ENCODE results near the gene SEZ6L2. TPM values are rescaled to one million over a fixed set of nuclear protein-coding genes. Genes with fewer than 3 reads are reported as not detected.

Gene SEZ6L2
- total RNA-seq, 1 donor from 2014 or later: 0.21 TPM

GRCh38 chr16:29841631-29842030 is 57.7 kb downstream of the SEZ6L2 start:
- no peak overlapping the region for H3K4me3 ChIP-seq
- intact Hi-C loops (cut with DNase I): no loop called here
- no peak for DNase-seq (ENCODE audit: low spot score in 2 of 2)
- no peaks in the 10 kb centered on the region for H3K27me3 ChIP-seq
- no peak for TF ChIP-seq CTCF (IDR thresholded peaks at IDR 0.05)
- no peaks in the 10 kb centered on the region for H3K4me1 ChIP-seq
- H3K27ac ChIP-seq: no peak overlapping the region
- H3K9me3 ChIP-seq: no peaks in the 10 kb centered on the region
- peaks cover 88 to 89% of the 10 kb centered on the region in 2 donors for H3K36me3 ChIP-seq

GRCh38 chr16:29840240-29840639 is 59.1 kb downstream of the SEZ6L2 start:
- TF ChIP-seq CTCF (IDR thresholded peaks at IDR 0.05): no peak
- H3K4me3 ChIP-seq: no peak overlapping the region
- intact Hi-C loops (cut with DNase I): no loop called here
- no peaks in the 10 kb centered on the region for H3K4me1 ChIP-seq
- H3K9me3 ChIP-seq: no peaks in the 10 kb centered on the region
- H3K27ac ChIP-seq: no peak overlapping the region
- DNase-seq (ENCODE audit: low spot score in 2 of 2): no peak
- peaks cover 86 to 88% of the 10 kb centered on the region in 2 donors for H3K36me3 ChIP-seq
- H3K27me3 ChIP-seq: no peaks in the 10 kb centered on the region

GRCh38 chr16:29839822-29840221 is 59.5 kb downstream of the SEZ6L2 start:
- Histone ChIP-seq H3K36me3 (peaks cover 86 to 89% of the 10 kb centered on the region in 2 donors), H3K27me3 (no peaks in the 10 kb centered on the region), H3K9me3 (no peaks in the 10 kb centered on the region), H3K27ac (no peak overlapping the region), H3K4me3 (no peak overlapping the region), H3K4me1 (no peaks in the 10 kb centered on the region)
- intact Hi-C loops (cut with DNase I): no loop called here
- TF ChIP-seq CTCF (IDR thresholded peaks at IDR 0.05): no peak
- DNase-seq (ENCODE audit: low spot score in 2 of 2): no peak

GRCh38 chr16:29837841-29838240 is 61.5 kb downstream of the SEZ6L2 start:
- no peak overlapping the region for H3K27ac ChIP-seq

GRCh38 chr16:29836623-29837022 is 62.7 kb downstream of the SEZ6L2 start:
- no peak overlapping the region for H3K4me3 ChIP-seq
- no peak overlapping the region for H3K27ac ChIP-seq
- H3K36me3 ChIP-seq: peaks cover 88 to 89% of the 10 kb centered on the region in 2 donors
- no peaks in the 10 kb centered on the region for H3K4me1 ChIP-seq
- TF ChIP-seq CTCF (IDR thresholded peaks at IDR 0.05): no peak
- H3K9me3 ChIP-seq: no peaks in the 10 kb centered on the region
- DNase-seq (ENCODE audit: low spot score in 2 of 2): no peak
- intact Hi-C loops (cut with DNase I): no loop called here
- no peaks in the 10 kb centered on the region for H3K27me3 ChIP-seq

More at GRCh38 chr16:29837841-29838240, 61.5 kb downstream of the SEZ6L2 start:
- TF ChIP-seq CTCF (IDR thresholded peaks at IDR 0.05): no peak
- Histone ChIP-seq H3K4me3 (no peak overlapping the region), H3K36me3 (peaks cover 91% of the 10 kb centered on the region in 2 donors), H3K27me3 (no peaks in the 10 kb centered on the region), H3K9me3 (no peaks in the 10 kb centered on the region), H3K4me1 (no peaks in the 10 kb centered on the region)
- intact Hi-C loops (cut with DNase I): no loop called here
- no peak for DNase-seq (ENCODE audit: low spot score in 2 of 2)

- no peak overlapping the region for H3K27ac ChIP-seq
- intact Hi-C loops (cut with DNase I): no loop called here
- no peaks in the 10 kb centered on the region for H3K4me1 ChIP-seq
- no peak for TF ChIP-seq CTCF (IDR thresholded peaks at IDR 0.05)
- no peak for DNase-seq (ENCODE audit: low spot score in 2 of 2)
- peaks cover 89% of the 10 kb centered on the region in 2 donors for H3K36me3 ChIP-seq
- H3K27me3 ChIP-seq: no peaks in the 10 kb centered on the region
- H3K4me3 ChIP-seq: no peak overlapping the region
- no peaks in the 10 kb centered on the region for H3K9me3 ChIP-seq
Observed at GRCh38 chr16:29835926-29836325, 63.4 kb downstream of the SEZ6L2 start.
